DMS79 treated with DMSO at 0.1 percent for 48 hours (cell line): ENCODE data around the gene SLC22A16.

Source experiments
- DNase-seq: peaks from one replicate; lab custom pipeline; 2025; lab: John Stamatoyannopoulos, UW

SLC22A16 gene

GRCh38 chr6:110448846-110449540 lies 27.4 kb downstream of the SLC22A16 start:
- no peak for DNase-seq

- DNase-seq, result no peak
These were observed 28.7 kb downstream of the SLC22A16 start for GRCh38 chr6:110447761-110448160.

GRCh38 chr6:110446405-110446804 lies 30.0 kb downstream of the SLC22A16 start:
- DNase-seq, result no peak

- DNase-seq, result no peak
These were observed 36.4 kb downstream of the SLC22A16 start for GRCh38 chr6:110440026-110440425.

- no peak for DNase-seq
These were observed 37.1 kb downstream of the SLC22A16 start for GRCh38 chr6:110439356-110439755.

- DNase-seq, result no peak
These were observed 41.3 kb downstream of the SLC22A16 start for GRCh38 chr6:110434961-110435602.

GRCh38 chr6:110432285-110432900 lies 44.0 kb downstream of the SLC22A16 start:
- DNase-seq, result no peak

- DNase-seq, result no peak
These were observed 45.7 kb downstream of the SLC22A16 start for GRCh38 chr6:110430741-110431140.

- DNase-seq, result peak; percentile 40
These were observed 46.2 kb downstream of the SLC22A16 start for GRCh38 chr6:110430236-110430635.

- no peak for DNase-seq
These were observed 48.3 kb downstream of the SLC22A16 start for GRCh38 chr6:110428153-110428552.

- DNase-seq, result no peak
These were observed 50.6 kb downstream of the SLC22A16 start for GRCh38 chr6:110425816-110426215.

GRCh38 chr6:110422444-110422822 lies 54.0 kb downstream of the SLC22A16 start:
- DNase-seq, result no peak

- no peak for DNase-seq
These were observed 54.5 kb downstream of the SLC22A16 start for GRCh38 chr6:110421749-110422443.

GRCh38 chr6:110419028-110419739 lies 57.2 kb downstream of the SLC22A16 start:
- DNase-seq, result no peak

GRCh38 chr6:110418594-110418993 lies 57.8 kb downstream of the SLC22A16 start:
- no peak for DNase-seq

- no peak for DNase-seq
These were observed 61.1 kb downstream of the SLC22A16 start, which contains the start of gene DDO for GRCh38 chr6:110415086-110415916. TSS of gene DDO (minus strand) at chr6:110415575. CDS start at chr6:110413462, 2,113 bp downstream.

- no peak for DNase-seq
These were observed 61.7 kb downstream of the SLC22A16 start for GRCh38 chr6:110414669-110415068.

GRCh38 chr6:110412360-110412759 lies 64.1 kb downstream of the SLC22A16 start:
- DNase-seq, result no peak

- no peak for DNase-seq
These were observed 65.9 kb downstream of the SLC22A16 start for GRCh38 chr6:110410511-110410910.

- no peak for DNase-seq
These were observed 66.6 kb downstream of the SLC22A16 start for GRCh38 chr6:110409794-110410193.

- DNase-seq, result no peak
These were observed 67.5 kb downstream of the SLC22A16 start for GRCh38 chr6:110408901-110409300.
